ENCODE results near the gene SLX4IP.

DNA sequence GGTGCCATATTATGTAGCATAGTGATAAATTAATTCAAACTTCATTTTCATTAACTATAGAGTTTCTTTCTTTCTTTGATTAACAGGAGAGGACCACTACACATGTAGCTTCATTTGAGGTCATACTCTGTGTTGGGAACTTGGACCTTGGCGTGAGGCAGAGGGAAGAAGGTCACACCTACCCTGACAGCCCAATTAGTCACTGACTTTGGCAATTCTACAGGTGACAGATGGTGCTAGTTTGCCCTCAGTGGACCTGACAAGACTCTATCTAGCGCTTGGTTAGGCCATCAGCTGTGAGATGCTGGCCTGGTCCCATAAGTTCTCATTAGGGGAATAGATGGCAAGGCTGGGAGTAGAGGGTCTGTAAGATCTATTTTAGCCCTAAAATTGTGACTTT is 14.2 kb downstream of the SLX4IP start:
- TF ChIP-seq, protein P1, sequence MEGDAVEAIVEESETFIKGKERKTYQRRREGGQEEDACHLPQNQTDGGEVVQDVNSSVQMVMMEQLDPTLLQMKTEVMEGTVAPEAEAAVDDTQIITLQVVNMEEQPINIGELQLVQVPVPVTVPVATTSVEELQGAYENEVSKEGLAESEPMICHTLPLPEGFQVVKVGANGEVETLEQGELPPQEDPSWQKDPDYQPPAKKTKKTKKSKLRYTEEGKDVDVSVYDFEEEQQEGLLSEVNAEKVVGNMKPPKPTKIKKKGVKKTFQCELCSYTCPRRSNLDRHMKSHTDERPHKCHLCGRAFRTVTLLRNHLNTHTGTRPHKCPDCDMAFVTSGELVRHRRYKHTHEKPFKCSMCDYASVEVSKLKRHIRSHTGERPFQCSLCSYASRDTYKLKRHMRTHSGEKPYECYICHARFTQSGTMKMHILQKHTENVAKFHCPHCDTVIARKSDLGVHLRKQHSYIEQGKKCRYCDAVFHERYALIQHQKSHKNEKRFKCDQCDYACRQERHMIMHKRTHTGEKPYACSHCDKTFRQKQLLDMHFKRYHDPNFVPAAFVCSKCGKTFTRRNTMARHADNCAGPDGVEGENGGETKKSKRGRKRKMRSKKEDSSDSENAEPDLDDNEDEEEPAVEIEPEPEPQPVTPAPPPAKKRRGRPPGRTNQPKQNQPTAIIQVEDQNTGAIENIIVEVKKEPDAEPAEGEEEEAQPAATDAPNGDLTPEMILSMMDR (IDR thresholded peaks at IDR 0.05), result no peak
- TF ChIP-seq RCOR1 (IDR thresholded peaks at IDR 0.05; ENCODE audit: low read depth, low read length) (no peak), POLR2A (IDR thresholded peaks at IDR 0.05; ENCODE audit: low read length) (no peak), BHLHE40 (IDR thresholded peaks at IDR 0.05; ENCODE audit: low read depth, low read length) (no peak), SMC3 (IDR thresholded peaks at IDR 0.05) (no peak)
